Nephron (organoid): ENCODE measurements around the gene EMP1.

Experiments
- H3K27ac Mint-ChIP-seq, 3 experiments: 2 replicates each; pipeline ENCODE4 v1.8.0; 2020; ENCODE audit warnings: mixed read lengths in 3 of 3, mild to moderate bottlenecking in 2 of 3, moderate library complexity in 1 of 3
- H3K27me3 Mint-ChIP-seq: 2 replicates; pipeline ENCODE4 v1.8.0; 2021; ENCODE audit warnings: low read depth, mild to moderate bottlenecking, moderate library complexity, mixed read lengths
- H3K36me3 Mint-ChIP-seq: 2 replicates; pipeline ENCODE4 v1.8.0; 2020; ENCODE audit warnings: low read depth, mixed read lengths
- H3K4me1 Mint-ChIP-seq: 2 replicates; pipeline ENCODE4 v1.8.0; 2020; ENCODE audit warnings: mixed read lengths
- H3K4me3 Mint-ChIP-seq, 3 experiments: 2 replicates each; pipeline ENCODE4 v1.8.0; 2020; ENCODE audit warnings: mild to moderate bottlenecking in 3 of 3, mixed read lengths in 3 of 3, moderate library complexity in 2 of 3
- H3K9me3 Mint-ChIP-seq: 2 replicates; pipeline ENCODE4 v1.8.0; 2020; ENCODE audit warnings: mixed read lengths
- CTCF ChIP-seq, 3 experiments: fragments of 200-600 bp; sonication (generic); IDR thresholded peaks; one replicate each; pipeline ENCODE4 v1.5.0; 2021; ENCODE audit warnings: antibody characterized with exemption in 3 of 3; ENCODE audit not compliant: unreplicated experiment in 3 of 3

Gene EMP1

GRCh38 chr12:13194401-13195110 is 2.0 kb upstream of the EMP1 start:
- TF ChIP-seq CTCF (IDR thresholded peaks at IDR 0.05; ENCODE audit: unreplicated experiment in 3 of 3) = no peak
- peak overlapping the region; percentile 85 to 99 (median 97) for H3K27ac Mint-ChIP-seq
- peaks cover 86% of the 10 kb centered on the region for H3K4me1 Mint-ChIP-seq
- no peaks in the 10 kb centered on the region for H3K36me3 Mint-ChIP-seq
- H3K27me3 Mint-ChIP-seq = no peaks in the 10 kb centered on the region
- no peaks in the 10 kb centered on the region for H3K9me3 Mint-ChIP-seq
- peak overlapping the region in 1 of 3 experiments; percentile 51 for H3K4me3 Mint-ChIP-seq

- Mint-ChIP-seq H3K4me3 (peak overlapping the region in 1 of 3 experiments; percentile 51), H3K27me3 (no peaks in the 10 kb centered on the region), H3K36me3 (no peaks in the 10 kb centered on the region), H3K9me3 (no peaks in the 10 kb centered on the region), H3K4me1 (peaks cover 91% of the 10 kb centered on the region), H3K27ac (peak overlapping the region; percentile 85 to 99 (median 97))
- TF ChIP-seq CTCF (IDR thresholded peaks at IDR 0.05; ENCODE audit: unreplicated experiment in 3 of 3) = no peak
These were observed 1.3 kb upstream of the EMP1 start for GRCh38 chr12:13195250-13195649.

- Mint-ChIP-seq H3K36me3 (no peaks in the 10 kb centered on the region), H3K9me3 (no peaks in the 10 kb centered on the region), H3K27me3 (no peaks in the 10 kb centered on the region), H3K27ac (peak overlapping the region; percentile 66 to 99 (median 97)), H3K4me3 (peak overlapping the region; percentile 9 to 84 (median 24)), H3K4me1 (peaks cover 91% of the 10 kb centered on the region)
- no peak for TF ChIP-seq CTCF (IDR thresholded peaks at IDR 0.05; ENCODE audit: unreplicated experiment in 3 of 3)
These were observed 769 bp upstream of the EMP1 start for GRCh38 chr12:13195785-13196129.

- no peaks in the 10 kb centered on the region for H3K36me3 Mint-ChIP-seq
- H3K9me3 Mint-ChIP-seq = no peaks in the 10 kb centered on the region
- H3K4me3 Mint-ChIP-seq = peak overlapping the region in 2 of 3 experiments; percentile 71 to 84
- H3K4me1 Mint-ChIP-seq = peaks cover 92% of the 10 kb centered on the region
- H3K27me3 Mint-ChIP-seq = peaks cover 2% of the 10 kb centered on the region
- TF ChIP-seq CTCF (IDR thresholded peaks at IDR 0.05; ENCODE audit: unreplicated experiment in 3 of 3) = no peak
- peak overlapping the region; percentile 66 to 99 (median 97) for H3K27ac Mint-ChIP-seq
These were observed 506 bp downstream of the EMP1 start for GRCh38 chr12:13197032-13197431.

- Mint-ChIP-seq H3K27ac (peak overlapping the region; percentile 66 to 99 (median 97)), H3K9me3 (no peaks in the 10 kb centered on the region)
- no peak for TF ChIP-seq CTCF (IDR thresholded peaks at IDR 0.05; ENCODE audit: unreplicated experiment in 3 of 3)
These were observed 1.1 kb downstream of the EMP1 start for GRCh38 chr12:13197526-13198143.

More at GRCh38 chr12:13197526-13198143, 1.1 kb downstream of the EMP1 start:
- Mint-ChIP-seq H3K4me1 (peaks cover 98% of the 10 kb centered on the region), H3K4me3 (peak overlapping the region; percentile 41 to 84 (median 71)), H3K36me3 (no peaks in the 10 kb centered on the region), H3K27me3 (peaks cover 8% of the 10 kb centered on the region)
